ENCODE measurements around the gene SLC6A13. TPM values are rescaled to one million over a fixed set of nuclear protein-coding genes. Genes with fewer than 3 reads are reported as not detected.
"Not testable (repeated sequence)": the region's sequence is repeated elsewhere in the genome, so short reads cannot be mapped to it uniquely, and the experiment has no call there.

Gene SLC6A13
- total RNA-seq, 1 donor from 2014 or later: not detected

DNA sequence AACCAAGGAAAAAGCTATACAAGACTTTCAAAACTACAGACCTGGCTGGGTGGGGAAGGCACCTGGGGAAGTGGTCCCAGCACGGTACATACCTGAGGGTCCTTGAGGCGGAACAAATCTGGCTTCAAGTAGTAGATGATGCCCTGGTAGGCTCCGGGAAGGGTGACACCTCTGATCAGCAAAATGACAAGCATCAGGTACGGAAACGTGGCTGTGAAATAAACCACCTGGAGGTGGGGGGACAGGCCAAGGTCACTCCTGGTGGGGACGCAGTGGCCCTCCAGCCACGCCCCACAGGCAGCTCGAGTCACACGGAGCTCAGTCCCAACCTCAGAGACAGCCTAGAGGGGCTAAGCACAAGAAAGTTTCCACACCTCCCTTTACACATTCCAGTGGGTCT lies 63.9 kb downstream of the SLC6A13 start:
- DNase-seq (ENCODE audit: low read depth in 2 of 2): no peak

DNA sequence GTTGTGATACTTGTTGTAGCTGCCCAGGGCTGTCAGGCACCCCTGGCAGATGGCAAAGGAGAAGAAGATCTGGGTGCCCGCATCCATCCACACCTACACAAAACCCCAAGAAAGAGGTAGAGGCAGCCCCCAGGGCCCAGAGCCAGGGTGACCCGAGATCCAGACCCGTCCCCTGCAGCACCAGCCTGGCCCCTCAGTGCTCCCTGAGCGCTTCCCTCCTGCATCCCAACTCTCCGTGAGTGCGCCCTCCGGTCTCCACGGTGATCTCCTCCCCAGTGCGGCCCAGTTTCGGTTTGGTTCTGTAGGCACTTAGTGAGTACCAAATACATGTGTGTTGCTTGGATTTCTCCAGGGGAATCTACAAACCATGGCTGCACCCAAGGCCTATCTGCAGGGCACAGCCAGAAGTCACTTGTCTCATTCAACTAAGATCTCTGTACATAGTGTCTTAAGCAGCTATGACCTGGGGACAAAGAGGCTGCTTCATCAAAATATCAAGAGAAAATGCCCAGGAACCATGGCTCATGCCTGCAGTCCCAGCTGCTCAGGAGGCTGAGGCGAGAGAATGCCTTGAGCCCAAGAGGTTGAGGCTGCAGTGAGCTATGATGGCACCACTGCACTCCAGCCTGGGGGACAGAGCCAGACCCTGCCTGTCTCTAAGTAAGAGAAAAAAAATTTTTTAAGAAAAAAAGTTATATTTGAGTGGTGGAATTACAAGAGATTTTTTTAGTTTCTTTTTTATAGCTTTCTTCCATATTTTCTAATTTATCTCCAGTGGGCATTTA lies 64.5 kb downstream of the SLC6A13 start:
- DNase-seq (ENCODE audit: low read depth in 2 of 2): no peak

DNA sequence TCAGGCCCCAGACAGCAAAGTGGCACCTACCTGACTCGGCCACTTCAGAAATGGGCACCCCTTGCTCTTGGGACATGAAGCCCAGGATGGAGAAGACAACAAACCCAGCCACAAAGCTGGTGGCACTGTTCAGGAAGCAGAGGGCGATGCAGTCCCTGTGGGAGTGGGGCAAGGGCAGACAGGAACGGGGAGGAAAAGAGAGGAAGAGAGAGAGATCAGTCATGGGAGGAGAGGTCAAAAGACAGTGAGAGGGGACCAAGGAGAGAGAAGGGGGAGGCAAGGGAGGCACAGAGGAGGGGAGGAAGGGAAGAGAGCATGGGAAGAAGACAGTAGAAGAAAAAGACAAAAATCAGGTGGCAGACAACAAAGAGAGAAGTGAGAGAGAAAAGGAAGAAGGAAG lies 65.3 kb downstream of the SLC6A13 start:
- DNase-seq (ENCODE audit: low read depth in 2 of 2): no peak

DNA sequence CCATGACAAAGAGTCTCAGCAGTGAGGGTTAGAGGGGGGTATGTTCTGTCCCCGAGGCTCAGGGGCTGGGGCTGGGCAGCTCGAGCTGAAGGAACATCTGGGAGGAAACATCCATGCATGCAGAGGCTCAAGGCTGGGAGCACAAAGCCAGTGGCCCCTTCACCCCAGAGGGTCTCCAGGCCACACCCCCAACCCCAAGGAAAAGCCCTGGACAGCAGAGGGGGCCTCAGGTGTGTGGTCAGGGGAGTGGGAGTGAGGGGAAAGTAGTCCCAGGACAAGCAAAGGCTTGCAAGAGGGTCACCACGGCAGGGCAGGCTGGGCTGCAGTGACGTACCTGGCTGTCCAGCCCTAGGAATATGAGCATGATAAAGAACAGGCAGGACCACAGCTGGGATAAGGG lies 66.2 kb downstream of the SLC6A13 start:
- no peak for DNase-seq (ENCODE audit: low read depth in 2 of 2)

DNA sequence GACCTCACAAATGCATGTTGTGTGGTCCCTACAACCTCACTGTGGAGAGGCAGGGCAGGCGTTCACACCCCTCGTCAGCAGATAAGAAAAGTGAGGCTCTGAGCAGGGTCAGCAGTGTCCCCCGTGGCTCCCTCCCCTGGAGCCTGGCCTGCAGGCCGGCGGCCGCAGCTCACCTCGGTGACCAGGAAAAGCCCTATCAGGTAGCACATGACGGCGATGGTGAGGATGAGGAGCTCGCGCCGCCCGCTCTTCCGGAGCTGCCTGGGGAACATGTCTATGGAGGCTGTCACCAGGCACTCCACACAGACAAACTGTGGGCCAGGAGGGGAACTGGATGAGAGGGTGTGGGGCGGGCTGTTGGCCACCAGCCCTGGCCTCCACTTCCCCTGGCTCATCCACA lies 66.7 kb downstream of the SLC6A13 start:
- no peak for DNase-seq (ENCODE audit: low read depth in 2 of 2)

DNA sequence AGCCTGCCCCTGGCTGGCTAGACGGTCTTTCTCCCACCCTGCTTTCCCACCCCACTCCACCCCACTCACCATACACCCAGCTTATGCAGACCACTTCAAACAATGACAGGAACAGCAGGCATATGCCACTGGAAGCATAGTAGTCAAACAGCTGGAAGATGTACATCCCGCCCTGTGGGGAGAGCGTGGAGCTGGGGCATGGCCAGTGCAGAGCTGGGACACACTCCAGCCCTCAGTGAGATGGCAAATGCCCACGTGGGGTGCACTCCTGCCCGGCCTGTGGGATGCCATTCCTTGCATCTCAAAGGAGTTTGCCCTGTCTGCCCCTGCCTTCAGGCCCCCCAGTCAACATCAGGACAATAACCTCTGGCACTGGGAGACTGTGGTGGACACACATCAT lies 67.5 kb downstream of the SLC6A13 start:
- DNase-seq (ENCODE audit: low read depth in 2 of 2): no peak

DNA sequence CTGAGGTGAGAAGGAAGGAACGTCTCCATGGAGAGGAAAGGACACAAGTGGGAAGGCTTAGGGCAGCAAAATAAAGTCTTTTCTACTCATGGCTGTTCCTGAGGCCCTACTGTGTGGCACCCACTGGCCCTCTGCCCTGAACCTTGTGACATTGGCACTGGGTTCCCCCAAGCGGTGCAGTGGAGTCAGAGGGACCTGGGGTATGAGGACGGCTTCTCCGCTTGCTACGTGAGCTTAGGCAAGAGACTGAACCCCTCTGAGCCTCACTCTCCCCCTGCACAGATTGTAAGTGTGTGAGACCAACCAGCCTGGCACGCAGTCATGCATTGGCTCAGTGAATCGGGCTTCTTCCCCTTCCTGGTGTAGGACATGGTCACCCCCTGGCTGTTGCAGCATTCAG lies 68.4 kb downstream of the SLC6A13 start:
- DNase-seq (ENCODE audit: low read depth in 2 of 2): no peak

DNA sequence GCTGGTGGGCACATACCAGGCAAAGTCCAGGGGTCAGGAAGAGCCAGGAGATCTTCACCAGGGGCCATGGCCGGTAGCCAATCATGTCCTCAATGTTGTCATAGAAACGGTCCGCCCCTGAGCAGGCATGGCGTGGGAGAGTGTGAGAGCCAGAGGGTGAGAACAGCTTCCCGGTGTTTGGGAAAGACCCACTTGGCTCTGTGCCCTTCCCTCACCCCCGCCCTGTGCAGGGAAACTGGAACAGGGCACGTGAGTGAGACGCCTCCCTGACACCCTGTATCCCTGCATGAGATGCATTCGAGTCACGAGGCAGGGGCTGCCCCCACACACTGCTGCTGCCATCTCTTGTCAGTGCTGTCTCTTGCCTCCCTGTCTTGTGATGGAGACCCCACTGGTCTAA lies 69.4 kb downstream of the SLC6A13 start:
- DNase-seq (ENCODE audit: low read depth in 2 of 2): peak in 1 of 2 donors; percentile 49

DNA sequence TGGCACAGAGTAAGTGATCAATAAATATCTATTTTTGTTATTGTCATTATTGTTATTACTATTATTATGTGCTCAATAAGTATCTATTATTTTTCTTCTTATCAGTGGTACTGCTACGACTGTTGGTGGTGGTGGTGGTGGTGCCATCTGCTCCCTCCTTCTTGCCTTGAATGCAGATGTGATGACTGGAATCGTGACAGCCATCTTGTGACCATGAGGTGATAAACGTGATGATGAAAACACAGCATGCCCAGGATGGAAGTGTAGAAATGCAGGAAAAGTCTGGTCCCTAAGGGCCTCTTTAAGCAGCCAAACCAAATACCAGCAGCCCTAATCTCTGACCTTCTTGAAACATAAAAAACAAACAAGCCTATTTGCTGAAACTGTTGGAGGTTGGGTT lies 71.1 kb downstream of the SLC6A13 start:
- DNase-seq (ENCODE audit: low read depth in 2 of 2): no peak

DNA sequence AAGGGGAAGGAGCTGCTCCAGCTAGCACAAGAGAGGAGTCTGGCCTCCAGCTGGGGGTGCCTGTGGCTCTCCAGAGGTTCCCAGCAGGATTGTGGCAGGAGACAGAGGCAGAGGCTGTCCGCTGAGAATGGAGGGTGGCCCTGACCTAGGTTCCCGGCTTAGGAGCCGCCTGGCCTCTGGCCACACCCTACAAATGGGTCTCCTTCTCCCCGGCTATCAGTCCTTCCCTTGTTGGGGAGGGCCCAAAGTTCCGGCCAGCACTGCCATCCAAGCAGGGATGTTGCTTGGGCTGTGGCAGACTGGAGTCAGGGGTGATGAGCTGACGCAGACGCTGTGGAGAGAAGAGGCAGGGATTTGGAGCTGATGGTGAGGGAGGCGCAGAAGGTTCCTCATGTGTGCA lies 71.8 kb downstream of the SLC6A13 start:
- no peak for DNase-seq (ENCODE audit: low read depth in 2 of 2)

DNA sequence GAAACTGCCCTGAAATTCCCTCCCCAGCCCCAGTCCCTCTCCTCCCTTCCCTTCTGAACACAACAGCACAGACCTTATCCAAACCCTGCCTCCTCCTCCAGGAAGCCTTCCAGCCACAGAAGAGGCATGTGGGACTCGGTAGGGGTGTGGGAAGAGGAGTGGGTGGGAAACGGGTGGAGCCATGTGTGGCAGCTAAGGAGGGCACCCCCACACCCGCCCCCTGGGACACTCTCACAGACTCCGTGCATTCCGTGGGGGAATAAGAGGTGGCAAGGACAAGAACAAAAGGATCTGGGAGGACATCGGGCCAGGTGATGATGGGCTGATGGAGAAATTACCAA lies 73.0 kb downstream of the SLC6A13 start:
- no peak for DNase-seq (ENCODE audit: low read depth in 2 of 2)

DNA sequence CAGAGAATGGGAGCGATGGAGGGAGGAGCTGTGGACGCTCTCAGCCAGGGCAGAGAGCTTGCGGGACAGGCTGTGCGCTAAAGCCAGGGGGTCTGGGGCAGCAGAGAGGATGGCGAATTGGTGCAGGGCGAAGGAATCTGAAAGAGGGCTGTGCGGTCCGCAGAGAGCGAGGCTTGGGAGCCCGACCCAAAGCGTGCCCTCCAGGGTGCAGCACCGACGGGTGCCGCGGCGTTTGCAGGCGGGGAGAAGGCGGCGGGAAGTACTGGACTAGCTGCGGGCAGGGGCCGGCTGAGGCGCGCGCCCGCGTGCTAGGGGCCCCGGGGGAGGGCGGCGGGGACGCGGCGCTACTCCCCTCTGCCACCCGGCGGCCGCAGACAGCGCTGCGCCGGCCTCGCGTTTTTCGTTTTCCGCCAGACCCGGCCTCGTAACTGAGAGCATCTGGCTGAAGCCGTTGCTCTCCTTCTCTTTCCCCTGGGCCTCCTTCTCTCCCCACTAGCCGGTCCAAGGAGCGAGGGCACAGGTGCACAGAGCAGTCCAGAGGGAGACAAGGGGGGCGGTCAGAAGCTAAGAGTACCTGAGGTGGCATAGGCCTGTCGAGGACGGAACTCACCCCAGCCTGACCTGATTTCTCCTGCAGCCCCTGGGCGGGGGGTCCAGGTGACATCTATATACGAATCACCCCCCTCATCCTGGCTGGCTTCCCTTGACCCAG lies 73.6 kb downstream of the SLC6A13 start:
- peak; percentile 51 to 66 for DNase-seq (ENCODE audit: low read depth in 2 of 2)

DNA sequence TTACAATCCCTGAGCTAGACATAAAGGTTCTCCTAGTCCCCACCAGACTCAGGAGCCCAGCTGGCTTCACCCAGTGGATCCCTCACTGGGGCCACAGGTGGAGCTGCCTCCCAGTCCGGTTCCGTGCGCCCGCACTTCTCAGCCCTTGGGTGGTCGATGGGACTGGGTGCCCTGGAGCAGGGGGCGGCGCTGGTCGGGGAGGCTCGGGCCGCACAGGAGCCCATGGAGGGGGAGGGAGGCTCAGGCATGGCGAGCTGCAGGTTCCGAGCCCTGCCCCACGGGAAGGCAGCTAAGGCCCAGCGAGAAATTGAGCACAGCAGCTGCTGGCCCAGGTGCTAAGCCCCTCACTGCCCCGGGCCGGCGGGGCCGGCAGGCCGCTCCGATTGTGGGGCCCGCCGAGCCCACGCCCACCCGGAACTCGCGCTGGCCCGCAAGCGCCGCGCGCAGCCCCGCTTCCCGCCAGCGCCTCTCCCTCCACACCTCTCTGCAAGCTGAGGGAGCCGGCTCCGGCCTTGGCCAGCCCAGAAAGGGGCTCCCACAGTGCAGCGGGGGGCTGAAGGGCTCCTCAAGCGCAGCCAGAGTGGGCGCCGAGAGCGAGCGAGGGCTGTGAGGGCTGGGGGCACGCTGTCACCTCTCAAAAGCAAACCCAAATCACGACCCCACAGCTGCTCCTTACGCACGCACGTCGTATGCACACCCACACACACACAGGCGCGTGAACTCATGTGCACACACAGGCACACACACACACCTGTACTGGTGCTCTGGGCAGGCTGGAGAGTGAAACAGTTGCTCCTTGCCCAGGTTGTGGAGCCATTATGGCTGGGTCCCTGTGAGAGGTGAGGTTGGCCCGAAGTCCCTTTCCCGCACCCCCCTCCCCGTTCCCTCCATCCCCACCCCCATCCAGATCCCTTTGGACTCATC lies 74.4 kb downstream of the SLC6A13 start:
- not testable (repeated sequence) for DNase-seq (ENCODE audit: low read depth in 2 of 2)

DNA sequence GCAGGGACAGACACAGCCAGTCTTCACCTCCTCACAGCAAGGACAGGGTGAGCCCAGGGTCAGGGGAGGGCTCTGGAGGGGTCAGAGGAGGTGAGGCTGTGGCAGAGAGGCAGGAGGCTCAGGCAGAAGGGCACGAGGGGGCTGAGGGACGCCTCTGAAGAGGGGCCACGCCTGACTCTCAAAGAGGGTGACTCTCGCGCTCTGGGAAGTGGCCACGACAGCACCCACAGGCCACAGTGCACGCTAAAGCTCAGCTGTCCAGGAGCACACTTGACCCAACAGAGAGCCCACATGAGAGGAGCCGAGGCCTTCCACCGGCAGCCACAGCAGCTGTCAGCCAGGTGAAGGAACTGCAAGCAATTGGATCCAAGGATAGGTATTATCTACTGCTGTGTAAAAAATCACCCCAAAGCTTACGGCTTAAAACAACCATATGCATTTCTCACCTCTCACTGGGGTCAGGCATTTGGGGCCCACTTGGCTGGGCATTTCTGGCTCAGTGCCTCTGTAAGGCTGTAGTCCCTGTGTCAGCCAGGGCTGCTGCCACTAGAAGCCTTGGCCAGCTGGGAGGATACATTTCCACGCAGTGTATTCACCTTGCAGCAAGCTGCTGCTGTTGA lies 76.5 kb downstream of the SLC6A13 start:
- DNase-seq (ENCODE audit: low read depth in 2 of 2): no peak

DNA sequence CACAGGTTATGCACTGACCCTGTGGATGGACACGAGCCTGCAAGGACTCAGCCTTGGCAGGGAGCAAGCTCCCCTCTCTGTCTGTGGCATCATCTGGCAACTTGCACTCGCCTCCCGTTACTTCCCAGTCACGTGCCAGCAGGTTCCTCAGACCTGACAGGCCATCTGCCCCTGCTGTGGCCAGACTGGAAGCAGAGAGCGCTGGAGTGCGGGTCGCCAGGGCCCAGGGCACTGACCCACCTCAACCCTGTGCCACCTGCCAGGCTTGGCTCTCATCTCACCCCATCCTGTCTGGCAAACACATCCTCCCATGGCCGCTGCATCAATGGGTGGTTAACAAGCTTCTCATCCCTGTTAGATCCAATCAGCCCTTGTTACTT lies 77.1 kb downstream of the SLC6A13 start:
- DNase-seq (ENCODE audit: low read depth in 2 of 2): no peak

DNA sequence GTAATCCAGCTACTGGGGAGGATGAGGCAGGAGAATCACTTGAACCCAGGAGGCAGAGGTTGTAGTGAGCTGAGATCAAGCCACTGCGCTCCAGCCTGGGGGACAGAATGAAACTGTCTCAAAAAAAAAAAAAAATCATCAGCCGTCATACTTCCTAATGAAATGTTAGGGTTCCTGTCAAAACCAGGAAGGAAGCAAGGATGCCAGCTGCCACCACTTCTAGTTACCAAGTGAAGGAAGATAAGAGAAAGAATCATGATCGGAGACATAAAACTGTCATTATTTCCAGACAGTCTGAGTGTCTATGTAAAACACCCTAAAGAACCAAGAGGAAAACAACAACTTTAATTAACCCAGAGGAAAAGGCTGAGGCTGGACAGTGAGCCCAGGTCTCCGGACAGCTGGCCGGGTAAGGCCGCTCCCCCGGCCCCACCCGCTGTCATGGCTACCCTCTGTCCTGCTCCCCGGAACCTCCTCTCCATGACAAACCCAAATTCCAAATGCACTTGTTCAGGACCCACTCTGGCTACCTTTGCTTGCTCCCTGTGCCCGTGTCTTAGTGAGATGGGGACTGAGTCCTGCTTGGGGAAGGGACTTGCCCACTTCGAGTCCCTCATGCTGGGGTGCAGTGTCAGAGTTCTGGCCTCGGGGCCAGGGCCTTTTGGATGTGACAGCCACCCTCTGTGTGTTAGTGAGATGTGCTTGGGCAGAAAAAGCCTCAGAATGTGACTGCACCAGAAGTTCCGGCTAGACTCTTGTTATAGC lies 77.6 kb downstream of the SLC6A13 start:
- no peak for DNase-seq (ENCODE audit: low read depth in 2 of 2)

DNA sequence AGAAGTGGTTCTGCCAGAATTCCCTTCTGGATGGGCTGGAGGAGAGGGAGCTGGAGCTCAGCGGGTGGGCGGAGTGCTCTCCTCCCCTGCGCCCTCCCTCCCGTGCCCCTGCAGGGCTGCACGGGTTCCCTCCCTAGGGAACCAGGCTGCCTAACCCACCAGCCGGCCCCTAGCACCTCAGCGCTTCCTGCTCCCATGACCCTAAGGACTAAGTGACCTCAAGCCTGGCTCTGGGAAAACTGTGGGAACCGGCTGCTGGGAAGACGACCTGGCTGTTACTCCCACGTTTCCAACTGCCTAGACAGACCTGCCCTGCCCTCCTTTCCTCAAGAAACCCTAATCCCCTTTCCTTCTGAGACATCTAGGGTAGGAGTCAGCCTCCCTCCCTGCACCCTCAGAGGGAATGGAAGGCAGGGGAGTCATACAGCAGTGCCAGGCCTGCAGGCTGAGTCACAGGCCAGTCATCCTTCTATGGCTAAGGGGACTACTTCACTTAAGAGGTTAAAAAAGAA lies 80.2 kb downstream of the SLC6A13 start:
- peak in 1 of 2 donors; percentile 50 for DNase-seq (ENCODE audit: low read depth in 2 of 2)

DNA sequence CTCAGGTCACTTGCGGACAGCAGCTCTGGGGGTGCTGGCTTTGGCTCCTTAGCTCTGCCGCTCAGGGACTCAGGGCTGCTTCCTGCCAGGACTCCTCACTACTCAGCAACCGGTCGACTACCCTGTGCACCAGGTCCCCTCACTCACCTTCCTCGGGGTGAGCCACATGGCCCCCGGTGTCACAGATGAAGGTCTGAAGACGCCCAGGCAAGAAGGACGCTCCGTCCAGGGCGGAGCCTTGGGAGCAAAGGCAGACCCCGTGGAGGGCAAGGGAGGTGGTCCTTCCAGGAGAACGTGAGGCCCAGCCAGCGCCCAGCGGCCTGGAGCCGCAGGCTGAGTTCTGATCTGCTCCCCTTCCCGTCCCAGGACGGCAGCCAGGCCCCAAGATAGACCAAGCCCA lies 80.7 kb downstream of the SLC6A13 start:
- no peak for DNase-seq (ENCODE audit: low read depth in 2 of 2)

DNA sequence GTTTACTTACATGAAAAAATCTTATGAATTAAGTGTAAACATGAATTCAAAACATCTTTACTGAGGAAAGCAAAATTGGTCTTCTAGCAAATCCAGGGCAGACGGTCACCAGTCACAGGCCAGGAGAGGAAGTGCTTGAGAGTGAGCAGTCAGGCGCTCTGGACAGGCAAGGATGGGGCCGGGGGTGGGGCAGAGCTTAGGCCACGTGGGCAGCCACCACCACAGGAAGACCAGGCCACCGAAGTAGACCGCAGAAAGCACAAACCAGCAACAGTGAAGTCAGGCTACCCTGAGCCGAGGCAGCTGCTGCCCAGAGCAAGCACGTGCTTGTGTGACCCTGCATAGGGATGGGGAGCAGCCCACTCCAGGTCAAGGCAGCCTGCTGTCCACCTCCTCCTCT lies 82.2 kb downstream of the SLC6A13 start:
- DNase-seq (ENCODE audit: low read depth in 2 of 2): peak; percentile 51 to 57

DNA sequence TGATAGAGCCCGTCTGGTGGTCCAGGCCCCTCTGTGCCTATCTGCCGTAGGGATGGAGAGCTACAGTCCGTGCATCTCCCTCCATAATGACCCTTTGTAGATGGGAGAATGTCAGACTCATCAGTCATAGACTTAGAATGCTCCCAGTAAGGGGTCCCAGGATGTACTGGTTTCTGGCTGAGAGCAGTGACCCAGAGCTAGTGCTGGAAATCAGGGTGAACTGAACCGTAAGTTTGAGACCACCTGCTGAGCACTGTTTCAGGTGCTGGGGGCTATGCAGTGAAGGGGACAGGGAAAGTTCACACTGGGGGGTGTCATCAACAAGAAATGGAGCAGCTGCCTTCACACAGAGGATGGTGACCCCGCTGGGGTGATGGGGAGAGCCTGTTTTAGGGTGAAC lies 82.8 kb downstream of the SLC6A13 start:
- no peak for DNase-seq (ENCODE audit: low read depth in 2 of 2)
